Uterus (tissue), 4 donors: ENCODE data around the gene OR14I1. TPM values are rescaled to one million over a fixed set of nuclear protein-coding genes. Genes with fewer than 3 reads are reported as not detected.

ENCODE experiments used
- DNase-seq, 2 donors: peaks; one replicate each; pipeline ENCODE4 v3.0.0-alpha.2; 2019 to 2020
- H3K27ac ChIP-seq, 2 donors: fragments of 200-600 bp; sonication (generic); 1 replicate in 1 of 2; 2 replicates in 1 of 2; pipeline ENCODE4 v1.5.1; 2016 to 2018
- H3K27me3 ChIP-seq, 2 donors: fragments of 200-600 bp; sonication (generic); one replicate each; pipeline ENCODE4 v1.5.1; 2018 to 2019; ENCODE audit warnings: control low read depth in 1 of 2
- H3K36me3 ChIP-seq, 2 donors: fragments of 200-600 bp; sonication (generic); one replicate each; pipeline ENCODE4 v1.5.1; 2019; ENCODE audit warnings: control low read depth in 1 of 2
- H3K4me1 ChIP-seq, 2 donors: fragments of 200-600 bp; sonication (generic); one replicate each; pipeline ENCODE4 v1.5.1; 2018 to 2019; ENCODE audit warnings: control low read depth in 1 of 2
- H3K4me3 ChIP-seq, 2 donors: fragments of 200-600 bp; sonication (generic); 1 replicate in 1 of 2; 2 replicates in 1 of 2; pipeline ENCODE4 v1.5.1; 2018 to 2019; ENCODE audit warnings: mild to moderate bottlenecking in 1 of 2
- H3K9me3 ChIP-seq, 2 donors: fragments of 200-600 bp; sonication (generic); one replicate each; pipeline ENCODE4 v1.5.1; 2019; ENCODE audit warnings: control low read depth in 1 of 2
- CTCF ChIP-seq, 4 experiments: fragments of 200-600 bp in 2 of 4; fragments of 450-650 bp in 2 of 4; sonication (generic) in 2 of 4; IDR thresholded peaks; one replicate each; pipeline ENCODE4 v1.5.1; 2016 to 2019; ENCODE audit warnings: antibody characterized with exemption in 4 of 4, mild to moderate bottlenecking in 2 of 4, moderate library complexity in 1 of 4
- POLR2A ChIP-seq, 2 donors: fragments of 450-650 bp; IDR thresholded peaks; one replicate each; pipeline ENCODE4 v1.6.1; 2016; ENCODE audit warnings: antibody characterized with exemption in 2 of 2, mild to moderate bottlenecking in 1 of 2, moderate library complexity in 1 of 2
- intact Hi-C: fragments of 100-400 bp; cut with DNase I; formaldehyde crosslinking; loops from one replicate; pipeline ENCODE4 v1.15.1; 2023; ENCODE audit warnings: low total_unique reads
- total RNA-seq, 4 donors: library from RNA; depleted of rRNA in 3 of 4; stranded (reverse); fragments of >200 nt in 3 of 4; gene quantifications; one replicate each; pipeline versions ENCODE4 v1.1.0 to v1.2.4, GENCODE V29; 2014 to 2023
- donor health status: DM: yes; HTN: yes; CAD: no.

The OR14I1 gene
- total RNA-seq, 4 donors from 2014 or later: not detected

GRCh38 chr1:248740876-248741275 lies 38.3 kb upstream of the OR14I1 start:
- DNase-seq: no peak
- Histone ChIP-seq H3K4me1 (no peaks in the 10 kb centered on the region), H3K27ac (no peak overlapping the region), H3K4me3 (no peak overlapping the region), H3K9me3 (no peaks in the 10 kb centered on the region), H3K36me3 (no peaks in the 10 kb centered on the region), H3K27me3 (no peaks in the 10 kb centered on the region)
- TF ChIP-seq POLR2A (IDR thresholded peaks at IDR 0.05): no peak
- intact Hi-C loops: no loop called here

- Histone ChIP-seq H3K36me3 (no peaks in the 10 kb centered on the region), H3K9me3 (no peaks in the 10 kb centered on the region), H3K27me3 (no peaks in the 10 kb centered on the region), H3K4me3 (no peak overlapping the region), H3K4me1 (no peaks in the 10 kb centered on the region), H3K27ac (no peak overlapping the region)
- no peak for DNase-seq
- no peak for TF ChIP-seq CTCF (IDR thresholded peaks at IDR 0.05)
- no peak for TF ChIP-seq POLR2A (IDR thresholded peaks at IDR 0.05)
- intact Hi-C loops: no loop called here
These were observed 37.1 kb upstream of the OR14I1 start for GRCh38 chr1:248739572-248740205.

- intact Hi-C loops: no loop called here
- Histone ChIP-seq H3K4me3 (no peak overlapping the region), H3K27me3 (no peaks in the 10 kb centered on the region), H3K4me1 (no peaks in the 10 kb centered on the region), H3K9me3 (no peaks in the 10 kb centered on the region), H3K27ac (no peak overlapping the region), H3K36me3 (no peaks in the 10 kb centered on the region)
- no peak for DNase-seq
- TF ChIP-seq POLR2A (IDR thresholded peaks at IDR 0.05) (no peak), CTCF (IDR thresholded peaks at IDR 0.05) (no peak)
These were observed 34.9 kb upstream of the OR14I1 start for GRCh38 chr1:248737457-248737856.

- Histone ChIP-seq H3K9me3 (no peaks in the 10 kb centered on the region), H3K4me3 (no peak overlapping the region), H3K27ac (no peak overlapping the region), H3K27me3 (no peaks in the 10 kb centered on the region), H3K4me1 (no peaks in the 10 kb centered on the region), H3K36me3 (no peaks in the 10 kb centered on the region)
- DNase-seq: no peak
- intact Hi-C loops: no loop called here
- no peak for TF ChIP-seq CTCF (IDR thresholded peaks at IDR 0.05)
- no peak for TF ChIP-seq POLR2A (IDR thresholded peaks at IDR 0.05)
These were observed 34.4 kb upstream of the OR14I1 start for GRCh38 chr1:248736977-248737376.

GRCh38 chr1:248733566-248733965 lies 31.0 kb upstream of the OR14I1 start:
- TF ChIP-seq POLR2A (IDR thresholded peaks at IDR 0.05): no peak
- no peak for TF ChIP-seq CTCF (IDR thresholded peaks at IDR 0.05)
- no peak for DNase-seq
- no peaks in the 10 kb centered on the region for H3K9me3 ChIP-seq
- no peaks in the 10 kb centered on the region for H3K36me3 ChIP-seq
- no peak overlapping the region for H3K27ac ChIP-seq
- intact Hi-C loops: no loop called here
- no peaks in the 10 kb centered on the region for H3K27me3 ChIP-seq
- H3K4me1 ChIP-seq: no peaks in the 10 kb centered on the region
- no peak overlapping the region for H3K4me3 ChIP-seq
